GM18907 (cell line): ENCODE measurements around the gene MDH1B.
A peak's percentile ranks its signal among the peaks of the same experiment; 100 is the strongest.

ENCODE experiments used
- ATAC-seq: cut with Tn5 transposase; IDR thresholded peaks from one replicate; pipeline ENCODE4 v1.9.1; 2021; ENCODE audit warnings: mild to moderate bottlenecking, moderate library complexity; ENCODE audit not compliant: unreplicated experiment

The MDH1B gene

DNA sequence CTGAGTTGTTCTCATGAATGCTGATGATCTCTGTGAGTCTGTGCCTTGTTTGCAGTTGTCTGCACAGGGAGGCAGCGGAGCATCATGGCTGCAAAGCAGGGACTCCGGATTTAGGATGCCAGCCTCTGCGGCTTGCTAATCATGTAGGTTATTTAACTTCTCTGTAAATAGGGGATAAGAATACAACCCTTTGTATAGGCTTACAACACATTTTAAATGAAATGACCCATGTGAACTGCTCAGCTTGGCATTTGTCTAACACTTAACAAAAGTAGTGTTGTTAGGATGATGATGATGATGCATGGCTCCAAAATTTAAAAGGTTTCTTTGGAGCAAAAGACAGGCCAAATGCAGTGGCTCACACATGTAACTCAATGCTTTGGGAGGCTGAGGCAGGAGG lies 66.3 kb downstream of the MDH1B start:
- no peak for ATAC-seq

- no peak for ATAC-seq
These were observed 68.2 kb downstream of the MDH1B start for GRCh38 chr2:206696910-206697309.

GRCh38 chr2:206693399-206694137 lies 71.6 kb downstream of the MDH1B start:
- ATAC-seq = peak; percentile 73

DNA sequence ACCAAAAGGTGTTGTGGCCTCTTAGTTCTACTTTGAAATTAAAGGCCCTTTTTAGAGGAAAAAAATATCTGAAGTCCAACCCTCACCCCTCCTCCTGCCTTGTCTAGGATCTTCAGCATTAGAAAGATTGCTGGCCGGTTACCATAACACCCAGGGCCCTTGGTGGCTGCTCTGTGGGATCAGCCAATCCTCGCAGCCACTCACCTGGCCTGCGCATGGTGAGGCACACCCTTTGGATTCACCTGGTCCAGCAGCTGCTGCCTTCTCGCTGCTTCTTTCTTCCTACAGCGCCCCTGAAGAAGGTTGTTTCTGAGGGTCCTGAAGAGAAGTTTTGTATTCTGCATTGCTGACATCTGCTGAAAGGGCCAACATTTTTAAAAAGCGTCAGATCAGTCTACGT lies 72.2 kb downstream of the MDH1B start:
- ATAC-seq = no peak

GRCh38 chr2:206688990-206689389 lies 76.1 kb downstream of the MDH1B start:
- no peak for ATAC-seq

DNA sequence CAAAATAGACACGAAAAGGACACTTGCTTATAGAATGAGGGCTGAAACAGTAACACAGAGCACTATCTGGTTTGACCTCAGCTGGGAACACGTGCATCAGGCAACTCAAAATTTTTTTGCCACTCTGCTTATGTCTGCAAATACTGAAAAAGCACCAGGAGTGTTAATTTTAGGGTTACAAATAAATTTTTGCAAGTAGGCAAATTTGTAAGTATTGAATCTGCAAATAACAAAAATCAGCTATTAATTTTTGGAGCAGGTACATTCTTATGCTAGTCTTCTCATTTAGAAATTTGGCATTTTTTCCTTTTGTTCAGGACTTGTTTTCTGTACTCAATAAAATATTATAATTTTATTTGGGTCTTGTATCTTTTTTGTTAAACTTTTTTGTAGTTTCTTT lies 76.7 kb downstream of the MDH1B start:
- ATAC-seq = no peak
